NB4 (cell line): ENCODE results near the gene OR4E1.

Experiments used
- CTCF ChIP-seq: IDR thresholded peaks from one replicate; pipeline ENCODE4 v1.5.1; 2012; ENCODE audit warnings: low read depth, low read length
- MYC ChIP-seq: IDR thresholded peaks from 2 replicates; pipeline ENCODE4 v1.6.1; 2011; ENCODE audit warnings: low read depth, low read length
- POLR2A ChIP-seq: IDR thresholded peaks from 2 replicates; pipeline ENCODE4 v1.6.1; 2011; ENCODE audit warnings: mild to moderate bottlenecking; ENCODE audit not compliant: insufficient read length; ENCODE audit errors: extremely low read depth
- TF ChIP-seq, protein P1 (sequence below): IDR thresholded peaks from 2 replicates; pipeline ENCODE4 v1.6.1; 2011; ENCODE audit warnings: low read depth, low read length

GRCh38 chr14:21668377-21668776 lies 5.2 kb downstream of the OR4E1 start:
- TF ChIP-seq CTCF (no peak), POLR2A (no peak), MYC (no peak)
- TF ChIP-seq, protein P1, sequence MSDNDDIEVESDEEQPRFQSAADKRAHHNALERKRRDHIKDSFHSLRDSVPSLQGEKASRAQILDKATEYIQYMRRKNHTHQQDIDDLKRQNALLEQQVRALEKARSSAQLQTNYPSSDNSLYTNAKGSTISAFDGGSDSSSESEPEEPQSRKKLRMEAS, result no peak
